OCI-LY1 (cell line): ENCODE data around the gene HIC1.

ENCODE experiments used
- H2AFZ ChIP-seq: fragments of 200-600 bp; sonication (generic), shearing (Covaris generic); 2 replicates; pipeline ENCODE4 v1.6.0; 2014; ENCODE audit warnings: antibody characterized with exemption, mild to moderate bottlenecking, low read length
- H3F3A ChIP-seq: fragments of 200-600 bp; sonication (generic), shearing (Covaris generic); 2 replicates; pipeline ENCODE4 v1.6.0; 2014; ENCODE audit warnings: mild to moderate bottlenecking, antibody characterized with exemption, low read length, moderate library complexity; ENCODE audit not compliant: insufficient read depth
- H3K27ac ChIP-seq: fragments of 200-600 bp; sonication (generic); 2 replicates; pipeline ENCODE4 v1.5.1; 2014; ENCODE audit warnings: low read length, mixed run types, mild to moderate bottlenecking, low read depth; ENCODE audit not compliant: poor library complexity, severe bottlenecking
- H3K27me3 ChIP-seq: fragments of 200-600 bp; sonication (generic); 2 replicates; pipeline ENCODE4 v1.6.0; 2014; ENCODE audit warnings: antibody characterized with exemption, mild to moderate bottlenecking, low read length, moderate library complexity; ENCODE audit not compliant: insufficient read depth
- H3K36me3 ChIP-seq: fragments of 200-600 bp; sonication (generic); 2 replicates; pipeline ENCODE4 v1.6.1; 2014; ENCODE audit warnings: mild to moderate bottlenecking, antibody characterized with exemption, low read length, moderate library complexity, mixed read lengths; ENCODE audit not compliant: insufficient read depth
- H3K4me1 ChIP-seq: fragments of 200-600 bp; sonication (generic); 2 replicates; pipeline ENCODE4 v1.5.1; 2014; ENCODE audit warnings: mild to moderate bottlenecking, low read length, moderate library complexity; ENCODE audit not compliant: insufficient read depth, severe bottlenecking
- H3K4me2 ChIP-seq: fragments of 200-600 bp; sonication (generic), shearing (Covaris generic); 2 replicates; pipeline ENCODE4 v1.6.1; 2014; ENCODE audit warnings: low read length
- H3K4me3 ChIP-seq: fragments of 200-600 bp; sonication (generic); 2 replicates; pipeline ENCODE4 v1.5.1; 2014; ENCODE audit warnings: low read length, low read depth, mild to moderate bottlenecking, mixed read lengths; ENCODE audit not compliant: poor library complexity, severe bottlenecking
- H3K79me2 ChIP-seq: fragments of 200-600 bp; shearing (Covaris generic); 2 replicates; pipeline ENCODE4 v1.6.1; 2016; ENCODE audit warnings: mixed run types, low read length, mixed read lengths; ENCODE audit not compliant: insufficient read depth
- H3K9ac ChIP-seq: fragments of 200-600 bp; sonication (generic), shearing (Covaris generic); 2 replicates; pipeline ENCODE4 v1.6.1; 2014; ENCODE audit warnings: mild to moderate bottlenecking, low read length, mixed read lengths
- H3K9me2 ChIP-seq: fragments of 200-600 bp; sonication (generic), shearing (Covaris generic); 2 replicates; pipeline ENCODE4 v1.6.1; 2014; ENCODE audit warnings: low read depth, mild to moderate bottlenecking, low read length, mixed read lengths
- H3K9me3 ChIP-seq: fragments of 200-600 bp; shearing (Covaris generic); 2 replicates; pipeline ENCODE4 v1.6.1; 2014; ENCODE audit warnings: low read length, mixed read lengths
- H4K20me1 ChIP-seq: fragments of 200-600 bp; sonication (generic), shearing (Covaris generic); 2 replicates; pipeline ENCODE4 v1.6.0; 2016; ENCODE audit warnings: mild to moderate bottlenecking, low read length; ENCODE audit not compliant: insufficient read depth
- CTCF ChIP-seq: fragments of 200-600 bp; sonication (generic), shearing (Covaris generic); IDR thresholded peaks from 2 replicates; pipeline ENCODE4 v1.5.1; 2017; ENCODE audit warnings: mild to moderate bottlenecking, antibody characterized with exemption, low read length, moderate library complexity, mixed read lengths
- EZH2 ChIP-seq: fragments of 200-600 bp; sonication (generic), shearing (Covaris generic); IDR thresholded peaks from 2 replicates; pipeline ENCODE4 v1.8.0; 2017; ENCODE audit warnings: borderline replicate concordance, mixed run types, mild to moderate bottlenecking, antibody characterized with exemption, low read length, moderate library complexity, mixed read lengths

HIC1 gene

GRCh38 chr17:2095536-2095910 is 40.6 kb downstream of the HIC1 start:
- Histone ChIP-seq H4K20me1 (no peaks in the 10 kb centered on the region), H3K27ac (no peak overlapping the region), H3K4me3 (no peak overlapping the region), H3K4me1 (peaks cover 19% of the 10 kb centered on the region), H3K27me3 (no peaks in the 10 kb centered on the region), H3K9ac (no peak overlapping the region), H3K9me2 (no peaks in the 10 kb centered on the region), H3K36me3 (no peaks in the 10 kb centered on the region), H3K4me2 (no peak overlapping the region), H3F3A (no peaks in the 10 kb centered on the region), H2AFZ (no peak overlapping the region), H3K9me3 (no peaks in the 10 kb centered on the region), H3K79me2 (no peaks in the 10 kb centered on the region)
- TF ChIP-seq CTCF (no peak), EZH2 (no peak)

- Histone ChIP-seq H3K4me1 (peaks cover 25% of the 10 kb centered on the region), H3K4me3 (no peak overlapping the region), H3F3A (no peaks in the 10 kb centered on the region), H3K79me2 (no peaks in the 10 kb centered on the region), H3K9me3 (no peaks in the 10 kb centered on the region), H3K4me2 (peak overlapping the region; percentile 33; the same call in 1 of the 2 replicates), H2AFZ (no peak overlapping the region), H3K27ac (peak overlapping the region; percentile 80), H3K9ac (peak overlapping the region; percentile 38), H4K20me1 (no peaks in the 10 kb centered on the region), H3K27me3 (no peaks in the 10 kb centered on the region), H3K9me2 (no peaks in the 10 kb centered on the region), H3K36me3 (no peaks in the 10 kb centered on the region)
- TF ChIP-seq EZH2 (no peak), CTCF (no peak)
Measured at GRCh38 chr17:2101448-2102257, 46.8 kb downstream of the HIC1 start.

- no peak overlapping the region for H2AFZ ChIP-seq
- TF ChIP-seq EZH2 (no peak), CTCF (no peak)
- no peak overlapping the region for H3K4me2 ChIP-seq
- no peak overlapping the region for H3K27ac ChIP-seq
- no peaks in the 10 kb centered on the region for H3K36me3 ChIP-seq
- no peaks in the 10 kb centered on the region for H3F3A ChIP-seq
- no peak overlapping the region for H3K9ac ChIP-seq
- no peaks in the 10 kb centered on the region for H3K79me2 ChIP-seq
- no peak overlapping the region for H3K4me3 ChIP-seq
- H3K9me2 ChIP-seq: no peaks in the 10 kb centered on the region
- no peaks in the 10 kb centered on the region for H3K27me3 ChIP-seq
- no peaks in the 10 kb centered on the region for H4K20me1 ChIP-seq
- H3K9me3 ChIP-seq: no peaks in the 10 kb centered on the region
- peaks cover 15% of the 10 kb centered on the region for H3K4me1 ChIP-seq
Measured at GRCh38 chr17:2102931-2103809, 48.3 kb downstream of the HIC1 start.
